Dendritic cell treated with granulocyte-macrophage colony-stimulating factor and Interleukin-4, amounts not matched to agents 40 ng/mL and 50 ng/mL, for 4 days (primary cell): Measurements from ENCODE around the gene NOXO1.

ENCODE experiments used
- H3K27ac Mint-ChIP-seq: one replicate; pipeline ENCODE4 v1.8.0; 2022; ENCODE audit warnings: mild to moderate bottlenecking, mixed read lengths
- H3K27me3 Mint-ChIP-seq: one replicate; pipeline ENCODE4 v1.8.0; 2022; ENCODE audit warnings: mild to moderate bottlenecking, mixed read lengths
- H3K36me3 Mint-ChIP-seq: one replicate; pipeline ENCODE4 v1.8.0; 2022; ENCODE audit warnings: low read depth, mixed read lengths
- H3K4me1 Mint-ChIP-seq: one replicate; pipeline ENCODE4 v1.8.0; 2022; ENCODE audit warnings: low read depth, mixed read lengths
- H3K4me3 Mint-ChIP-seq: one replicate; pipeline ENCODE4 v1.8.0; 2022; ENCODE audit warnings: mild to moderate bottlenecking, moderate library complexity, mixed read lengths
- H3K9me3 Mint-ChIP-seq: one replicate; pipeline ENCODE4 v1.8.0; 2022; ENCODE audit warnings: mixed read lengths
- intact Hi-C: fragments of 100-400 bp; cut with micrococcal nuclease; formaldehyde crosslinking; loops from one replicate; pipeline ENCODE4 v1.15.0; 2022

The NOXO1 gene

GRCh38 chr16:2006317-2006716 is 25.0 kb upstream of the NOXO1 start:
- intact Hi-C loops, result no loop called here
- Mint-ChIP-seq H3K4me1 (peaks cover 59% of the 10 kb centered on the region), H3K27me3 (peaks cover 2% of the 10 kb centered on the region), H3K36me3 (peaks cover 63% of the 10 kb centered on the region), H3K27ac (peak overlapping the region; percentile 40), H3K9me3 (no peaks in the 10 kb centered on the region), H3K4me3 (no peak overlapping the region)

- Mint-ChIP-seq H3K36me3 (peaks cover 69% of the 10 kb centered on the region), H3K27me3 (peaks cover 2% of the 10 kb centered on the region), H3K4me1 (peaks cover 60% of the 10 kb centered on the region), H3K4me3 (peak overlapping the region; percentile 45), H3K27ac (peak overlapping the region; percentile 40), H3K9me3 (no peaks in the 10 kb centered on the region)
- intact Hi-C loops, result no loop called here
These were observed 24.4 kb upstream of the NOXO1 start for GRCh38 chr16:2005646-2006045.

DNA sequence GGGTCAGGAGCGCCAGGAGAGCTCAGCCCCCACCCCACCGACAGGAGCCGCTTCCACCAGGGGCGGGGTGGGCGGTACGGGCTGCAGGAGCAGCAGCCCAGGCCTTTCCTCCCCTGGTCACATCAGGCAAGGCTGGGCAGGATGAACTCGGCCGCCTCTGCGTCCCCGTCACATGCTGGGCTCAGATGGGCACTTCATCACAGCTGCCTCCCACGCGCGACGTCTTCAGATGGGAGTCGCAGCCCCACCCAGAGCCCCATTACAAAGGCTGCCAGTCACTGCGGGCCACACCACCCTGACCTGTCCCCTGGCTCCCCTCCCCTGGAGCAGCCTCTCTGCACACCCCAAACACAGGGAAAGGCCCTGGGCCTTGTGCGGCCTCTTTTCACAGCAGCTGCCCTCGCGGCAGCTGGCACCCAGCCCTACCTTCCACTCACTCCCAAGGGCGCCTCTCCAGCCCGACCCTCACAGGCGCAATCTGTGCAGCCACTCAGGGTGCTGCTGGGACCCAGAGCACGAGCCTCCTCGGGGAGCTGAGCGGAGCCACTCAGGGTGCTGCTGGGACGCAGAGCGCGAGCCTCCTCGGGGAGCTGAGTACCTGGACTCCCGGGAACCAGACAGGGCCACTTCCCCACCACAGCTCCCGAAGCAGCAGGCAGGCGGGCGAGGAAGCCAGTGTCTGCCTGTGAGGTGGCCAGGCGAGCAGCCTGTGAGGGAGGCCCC is 23.7 kb upstream of the NOXO1 start:
- intact Hi-C loops, result loop anchor here (1.0 kb wide), 1 partner anchor 148 kb away; no protein-coding TSS in a partner anchor
- Mint-ChIP-seq H3K9me3 (no peaks in the 10 kb centered on the region), H3K27me3 (peaks cover 2% of the 10 kb centered on the region), H3K36me3 (peaks cover 76% of the 10 kb centered on the region), H3K4me3 (no peak overlapping the region), H3K27ac (peak overlapping the region; percentile 40), H3K4me1 (peaks cover 60% of the 10 kb centered on the region)

- no peaks in the 10 kb centered on the region for H3K9me3 Mint-ChIP-seq
- H3K4me3 Mint-ChIP-seq, result peak overlapping the region; percentile 5
- H3K4me1 Mint-ChIP-seq, result peaks cover 63% of the 10 kb centered on the region
- peaks cover 86% of the 10 kb centered on the region for H3K36me3 Mint-ChIP-seq
- peaks cover 2% of the 10 kb centered on the region for H3K27me3 Mint-ChIP-seq
- H3K27ac Mint-ChIP-seq, result peak overlapping the region; percentile 40
- intact Hi-C loops, result loop anchor here (1.0 kb wide), 1 partner anchor 149 kb away; no protein-coding TSS in a partner anchor
These were observed 22.8 kb upstream of the NOXO1 start for GRCh38 chr16:2003827-2004641.

DNA sequence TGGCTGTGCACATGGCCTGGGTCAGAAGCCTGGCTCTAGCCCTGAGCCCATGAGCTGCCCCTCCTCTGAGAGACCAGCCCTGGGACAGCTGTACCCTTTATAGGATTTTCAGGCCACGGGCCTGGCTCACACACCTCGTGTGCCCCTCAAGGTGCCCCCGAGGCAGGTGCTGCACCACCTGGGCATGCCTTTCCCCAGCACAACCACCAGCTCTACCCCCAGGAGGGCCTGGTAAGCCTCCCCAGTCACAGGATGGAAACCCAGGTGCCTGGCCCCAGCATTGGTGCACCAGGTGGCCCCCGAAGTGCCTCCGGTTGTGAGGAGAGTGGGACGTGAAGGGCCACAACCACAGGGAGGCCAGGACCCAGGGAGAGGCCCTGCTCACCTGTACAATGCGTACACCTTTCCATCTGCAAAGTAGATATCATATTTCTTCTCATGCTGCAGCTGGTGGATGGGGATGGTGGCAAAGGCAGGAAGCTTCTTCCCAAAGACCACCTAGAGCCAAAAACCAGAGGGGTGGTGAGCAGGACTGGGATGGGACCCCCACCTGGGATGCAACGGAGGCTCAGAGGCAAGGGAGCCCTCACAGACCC is 22.1 kb upstream of the NOXO1 start:
- intact Hi-C loops, result no loop called here
- Mint-ChIP-seq H3K27me3 (peaks cover 2% of the 10 kb centered on the region), H3K4me3 (no peak overlapping the region), H3K27ac (no peak overlapping the region), H3K36me3 (peaks cover 90% of the 10 kb centered on the region), H3K9me3 (no peaks in the 10 kb centered on the region), H3K4me1 (peaks cover 56% of the 10 kb centered on the region)

DNA sequence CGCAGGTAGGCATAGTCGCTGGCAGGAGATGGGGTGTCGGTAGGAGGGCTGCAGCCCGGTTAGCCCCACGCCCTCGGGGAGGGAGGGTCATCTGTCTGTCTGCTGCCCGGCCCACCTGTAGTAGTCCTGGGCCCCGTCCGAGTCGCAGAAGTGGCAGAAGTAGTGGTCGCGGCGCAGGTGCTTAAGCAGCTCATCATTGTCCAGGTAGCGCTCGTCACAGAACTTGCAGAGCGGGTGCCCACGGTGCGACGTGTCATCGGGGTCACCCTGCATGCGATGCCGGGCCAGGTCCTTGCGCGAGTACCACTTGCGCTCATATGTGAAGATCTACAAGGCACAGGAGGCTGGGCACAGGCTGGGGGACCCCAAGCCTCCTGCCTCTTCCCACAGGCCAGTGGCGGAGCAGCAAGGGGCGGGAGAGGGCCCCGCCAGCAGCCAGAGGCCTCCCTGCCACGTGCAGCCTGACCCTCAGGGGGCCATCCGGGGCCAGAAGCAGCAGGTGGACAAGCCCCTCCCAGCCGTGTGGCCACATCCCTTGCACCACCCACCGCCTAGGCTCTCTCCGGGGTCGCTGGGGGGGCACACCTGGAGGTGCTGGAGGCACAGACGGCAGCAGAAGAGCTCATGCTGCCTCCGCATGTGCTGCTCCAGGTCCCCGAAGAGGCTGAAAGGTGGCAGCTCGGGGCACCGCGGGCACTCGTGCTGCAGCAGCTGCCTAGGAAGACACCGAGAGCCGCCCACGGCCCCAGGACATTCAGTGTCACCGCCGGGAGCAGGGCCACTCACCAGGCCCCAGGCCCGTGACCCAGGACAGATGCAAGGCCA is 21.3 kb upstream of the NOXO1 start:
- intact Hi-C loops, result no loop called here
- Mint-ChIP-seq H3K9me3 (no peaks in the 10 kb centered on the region), H3K27ac (no peak overlapping the region), H3K4me1 (peaks cover 49% of the 10 kb centered on the region), H3K36me3 (peaks cover 90% of the 10 kb centered on the region), H3K27me3 (peaks cover 2% of the 10 kb centered on the region), H3K4me3 (no peak overlapping the region)

GRCh38 chr16:2001456-2002355 is 20.4 kb upstream of the NOXO1 start:
- peaks cover 40% of the 10 kb centered on the region for H3K4me1 Mint-ChIP-seq
- no peaks in the 10 kb centered on the region for H3K9me3 Mint-ChIP-seq
- peaks cover 92% of the 10 kb centered on the region for H3K36me3 Mint-ChIP-seq
- intact Hi-C loops, result no loop called here
- H3K27me3 Mint-ChIP-seq, result peaks cover 2% of the 10 kb centered on the region
- H3K4me3 Mint-ChIP-seq, result no peak overlapping the region
- H3K27ac Mint-ChIP-seq, result no peak overlapping the region

DNA sequence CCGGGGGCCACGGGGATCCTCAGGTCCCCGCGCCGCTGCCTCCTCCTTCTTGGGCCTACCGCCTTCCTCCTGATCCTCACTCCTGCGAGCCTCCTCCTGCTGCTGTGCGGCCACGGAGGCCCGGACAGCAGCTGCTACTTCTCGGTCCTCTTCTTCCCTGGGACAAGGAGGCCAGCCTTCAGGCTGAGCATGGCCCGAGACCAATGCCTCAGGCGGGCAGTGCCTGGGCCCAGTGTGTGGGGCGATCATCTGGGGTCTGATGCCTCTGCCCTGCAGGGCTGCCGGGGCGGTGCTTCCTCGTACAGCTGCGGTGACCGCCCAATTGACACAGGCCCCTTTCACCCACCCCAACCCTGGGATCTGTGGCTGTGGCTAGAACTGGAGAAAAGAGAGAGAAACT is 19.8 kb upstream of the NOXO1 start:
- Mint-ChIP-seq H3K9me3 (no peaks in the 10 kb centered on the region), H3K27ac (no peak overlapping the region), H3K4me1 (peaks cover 33% of the 10 kb centered on the region), H3K36me3 (peaks cover 90% of the 10 kb centered on the region), H3K27me3 (peaks cover 1% of the 10 kb centered on the region), H3K4me3 (no peak overlapping the region)
- intact Hi-C loops, result no loop called here

- Mint-ChIP-seq H3K36me3 (peaks cover 81% of the 10 kb centered on the region), H3K4me1 (peaks cover 23% of the 10 kb centered on the region), H3K27me3 (no peaks in the 10 kb centered on the region), H3K27ac (no peak overlapping the region), H3K4me3 (no peak overlapping the region), H3K9me3 (no peaks in the 10 kb centered on the region)
- intact Hi-C loops, result no loop called here
These were observed 18.7 kb upstream of the NOXO1 start for GRCh38 chr16:1999866-2000514.

- H3K4me1 Mint-ChIP-seq, result peaks cover 14% of the 10 kb centered on the region
- H3K36me3 Mint-ChIP-seq, result peaks cover 74% of the 10 kb centered on the region
- intact Hi-C loops, result no loop called here
- no peaks in the 10 kb centered on the region for H3K9me3 Mint-ChIP-seq
- no peak overlapping the region for H3K4me3 Mint-ChIP-seq
- no peaks in the 10 kb centered on the region for H3K27me3 Mint-ChIP-seq
- H3K27ac Mint-ChIP-seq, result no peak overlapping the region
These were observed 17.9 kb upstream of the NOXO1 start for GRCh38 chr16:1998852-1999801.

DNA sequence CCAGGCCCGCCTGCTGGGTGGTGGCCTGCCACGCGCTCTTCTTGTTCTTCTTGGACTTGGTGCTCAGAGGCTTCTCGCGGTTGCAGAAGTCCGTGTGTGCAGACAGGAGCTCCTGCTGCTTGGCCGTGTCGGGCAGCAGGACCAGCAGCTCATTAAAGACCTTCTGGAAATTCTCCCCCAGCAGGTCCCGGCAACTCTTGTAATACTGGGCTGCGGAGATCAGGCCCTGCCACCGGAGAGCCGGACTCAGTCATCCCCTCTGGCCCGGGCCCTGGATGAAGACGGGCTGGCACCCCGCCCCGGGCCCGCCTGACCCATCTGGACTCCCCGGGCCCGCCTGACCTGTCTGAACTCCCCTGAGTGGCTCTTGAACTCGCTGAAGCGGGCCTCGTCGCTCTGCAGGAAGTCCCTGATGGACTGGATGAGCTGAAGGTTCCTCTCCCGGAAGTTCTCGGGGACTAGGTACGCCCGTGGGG is 17.1 kb upstream of the NOXO1 start:
- Mint-ChIP-seq H3K4me1 (peaks cover 12% of the 10 kb centered on the region), H3K4me3 (no peak overlapping the region), H3K27me3 (peaks cover 2% of the 10 kb centered on the region), H3K36me3 (peaks cover 72% of the 10 kb centered on the region), H3K9me3 (no peaks in the 10 kb centered on the region), H3K27ac (no peak overlapping the region)
- intact Hi-C loops, result no loop called here
